UCSD-AML1 (cell line): ENCODE data around the gene CSNK1G1.
A peak's percentile ranks its signal among the peaks of the same experiment; 100 is the strongest.

Experiments used
- DNase-seq: peaks from one replicate; lab custom pipeline; 2025; ENCODE audit not compliant: unreplicated experiment; lab: John Stamatoyannopoulos, UW

Gene CSNK1G1

DNA sequence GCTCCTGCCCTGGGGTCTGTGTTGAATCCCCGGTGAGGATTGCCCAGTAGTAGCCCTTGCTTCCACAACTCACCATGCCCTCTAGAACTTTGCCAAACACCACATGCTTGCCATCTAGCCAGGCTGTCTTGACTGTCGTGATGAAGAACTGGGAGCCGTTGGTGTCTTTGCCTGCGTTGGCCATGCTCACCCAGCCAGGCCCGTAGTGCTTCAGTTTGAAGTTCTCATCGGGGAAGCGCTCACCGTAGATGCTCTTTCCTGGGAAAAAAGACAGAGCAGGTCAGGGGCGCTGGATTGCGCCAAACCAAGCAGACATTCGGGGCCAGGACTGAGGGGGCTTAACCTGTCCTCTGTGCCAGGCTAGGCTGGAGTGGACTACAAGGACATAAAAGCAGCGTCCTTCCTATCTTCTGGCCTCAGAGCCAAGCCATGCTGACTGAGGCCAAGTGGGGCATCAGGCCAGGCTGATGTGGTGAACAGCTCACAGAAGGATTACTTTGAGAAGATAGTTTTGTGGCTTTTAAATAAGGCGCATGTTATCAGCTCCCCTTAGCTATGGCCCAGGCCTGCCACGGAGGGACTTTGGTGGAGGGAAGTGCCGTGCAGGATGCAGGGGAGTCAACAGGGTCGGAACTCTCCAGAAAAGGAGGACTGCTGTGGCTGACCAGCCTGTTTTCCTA lies 199.2 kb downstream of the CSNK1G1 start:
- no peak for DNase-seq

DNA sequence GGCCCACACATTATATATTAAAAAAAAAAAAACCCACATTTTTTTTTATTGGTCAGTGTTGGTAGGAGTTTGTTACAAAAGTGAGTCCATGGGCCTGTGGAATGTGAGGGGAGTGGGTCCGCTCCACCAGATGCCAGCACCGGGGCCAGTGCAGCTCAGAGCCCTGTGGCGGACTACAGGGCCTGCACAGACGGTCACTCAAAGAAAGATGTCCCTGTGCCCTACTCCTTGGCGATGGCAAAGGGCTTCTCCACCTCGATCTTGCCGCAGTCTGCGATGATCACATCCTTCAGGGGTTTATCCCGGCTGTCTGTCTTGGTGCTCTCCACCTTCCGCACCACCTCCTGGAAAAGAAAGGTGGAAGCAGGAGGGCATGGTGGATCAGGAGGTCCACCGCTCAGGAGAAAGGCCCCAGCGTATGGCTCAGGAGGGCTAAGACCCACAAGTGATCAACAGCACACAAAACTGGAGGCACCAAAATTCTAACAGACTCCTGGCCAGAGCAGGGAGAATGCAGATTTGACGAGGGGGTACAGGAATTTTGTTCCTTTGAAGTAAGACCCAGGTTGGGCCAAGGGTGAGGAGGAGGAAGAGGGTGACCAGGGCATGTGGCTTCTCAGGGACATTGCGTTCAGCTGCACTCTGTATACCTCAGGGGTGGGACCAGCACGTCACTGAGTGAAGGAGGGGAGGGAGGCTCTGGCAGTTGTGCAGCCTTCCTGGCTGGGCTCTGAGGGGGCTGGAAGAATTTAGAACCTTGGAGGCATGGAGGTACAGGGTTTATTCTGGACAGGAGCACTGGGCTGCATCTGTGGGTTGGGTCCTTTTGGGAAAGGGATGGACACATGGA lies 199.9 kb downstream of the CSNK1G1 start:
- no peak for DNase-seq

DNA sequence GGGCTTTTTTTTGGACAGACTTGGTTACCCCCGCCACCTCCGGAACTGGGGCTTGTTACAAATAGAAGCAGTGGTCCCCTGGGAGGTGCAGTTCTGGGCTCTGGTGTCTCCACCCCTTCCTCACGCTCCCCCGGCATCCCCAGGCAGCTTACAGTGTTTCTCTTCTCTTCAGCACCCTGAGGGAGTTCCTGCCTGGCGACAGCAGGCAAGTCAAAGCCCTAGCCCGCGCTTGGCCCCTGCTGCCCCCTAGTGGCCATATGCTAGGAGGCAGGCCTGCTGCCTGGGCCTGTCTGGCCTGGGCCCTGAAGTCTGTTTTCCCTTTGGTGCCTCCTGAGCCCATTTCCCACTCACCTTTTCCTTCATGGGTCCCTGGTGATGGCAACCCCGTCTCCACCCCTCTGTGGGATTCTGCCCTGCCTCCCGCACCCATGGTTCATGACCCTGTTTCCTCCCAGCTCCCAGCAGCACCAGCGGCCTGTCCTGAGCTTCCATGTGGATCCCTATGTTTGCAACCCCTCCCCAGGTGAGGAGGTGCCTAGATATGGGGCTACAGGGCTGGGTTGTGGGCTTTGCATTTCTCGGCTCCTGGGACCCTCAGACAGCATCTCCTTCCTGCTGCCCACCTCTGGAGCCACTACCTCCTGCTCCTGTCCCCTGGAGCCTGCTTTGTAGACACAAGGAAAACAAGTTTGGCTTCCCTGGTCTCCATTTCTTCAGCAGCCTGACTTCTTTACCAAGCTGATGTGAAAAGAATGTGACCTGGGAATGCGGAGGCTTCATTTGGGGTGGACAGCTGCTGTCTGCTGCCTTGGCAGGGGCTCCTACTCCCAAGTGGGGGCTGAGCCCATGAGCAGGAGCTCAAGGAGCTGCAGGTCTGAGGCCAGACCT lies 202.2 kb downstream of the CSNK1G1 start:
- peak; percentile 89 for DNase-seq

DNA sequence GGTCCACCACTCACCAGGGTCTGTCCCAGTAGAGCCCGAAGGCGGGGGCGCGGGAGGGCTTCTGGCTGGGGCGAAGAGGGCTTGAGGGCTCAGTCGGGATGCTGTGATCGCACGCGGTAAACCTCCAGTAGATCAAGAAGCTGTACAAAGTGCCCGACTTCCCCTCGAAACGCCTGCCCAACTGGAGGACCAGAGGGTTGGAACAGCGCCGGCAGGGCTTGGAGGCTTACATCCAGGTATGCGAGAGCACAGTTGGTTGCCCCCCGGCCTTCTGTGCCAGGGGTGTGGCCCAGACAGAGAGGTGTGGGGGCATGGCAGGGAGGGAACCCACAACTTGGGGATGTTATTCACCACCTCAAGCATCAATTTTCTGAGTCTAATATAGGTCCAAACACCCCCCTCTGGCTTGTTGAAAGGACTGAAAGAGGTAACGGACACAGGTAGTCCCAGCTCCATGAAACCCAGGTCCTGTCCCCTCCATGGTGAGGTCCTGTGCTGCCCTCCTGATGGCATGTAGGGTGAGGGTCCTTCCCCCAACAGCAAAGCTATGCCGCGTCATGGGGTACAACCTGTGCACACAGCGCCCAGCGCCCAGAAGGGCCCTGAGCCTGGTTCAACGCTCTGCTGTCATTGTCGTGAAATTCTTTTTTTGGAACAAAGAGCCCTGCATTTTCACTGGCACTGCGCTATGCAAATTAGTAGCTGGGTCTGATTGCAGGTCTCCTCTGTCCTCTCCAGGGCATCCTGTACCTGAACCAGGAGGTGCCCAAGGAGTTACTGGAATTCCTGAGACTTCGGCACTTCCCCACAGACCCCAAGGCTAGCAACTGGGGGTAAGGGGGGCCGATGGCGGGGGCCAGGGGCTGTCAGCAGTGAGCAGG lies 203.2 kb downstream of the CSNK1G1 start:
- no peak for DNase-seq

DNA sequence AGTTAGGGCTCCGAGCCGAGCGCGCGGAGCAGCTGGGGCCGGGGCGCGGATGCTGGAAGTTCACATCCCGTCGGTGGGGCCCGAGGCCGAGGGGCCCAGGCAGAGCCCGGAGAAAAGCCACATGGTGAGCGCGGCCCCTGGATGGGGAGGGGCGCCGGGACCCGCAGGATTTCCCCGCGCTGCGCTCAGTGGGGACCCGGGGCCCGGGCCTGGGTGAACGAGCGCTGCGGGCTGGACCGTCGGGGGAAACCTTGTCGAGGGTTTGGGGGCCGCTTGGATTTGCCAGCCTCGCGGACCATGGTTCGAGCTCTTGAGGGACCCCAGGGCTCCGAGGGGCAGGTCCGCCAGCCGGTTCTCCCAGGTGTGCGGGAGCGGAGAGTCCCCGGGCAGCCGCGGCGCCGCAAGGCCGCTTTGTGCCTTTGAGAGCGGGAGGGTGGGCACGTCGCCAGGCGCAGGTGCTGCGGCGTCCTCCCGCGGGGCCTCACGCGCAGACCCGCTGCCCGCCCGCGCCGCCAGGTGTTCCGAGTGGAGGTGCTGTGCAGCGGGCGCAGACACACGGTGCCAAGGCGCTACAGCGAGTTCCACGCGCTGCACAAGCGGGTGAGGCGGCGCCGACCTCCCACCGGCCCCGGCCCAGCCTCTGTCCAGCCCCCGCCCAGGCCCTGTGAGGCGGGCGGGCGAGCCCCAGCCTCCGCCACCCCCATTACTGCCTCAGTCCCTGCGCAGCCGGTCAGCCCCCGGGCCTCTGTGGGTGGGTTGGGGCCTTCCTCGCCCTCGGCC lies 204.1 kb downstream of the CSNK1G1 start, which contains the start of gene SNX22:
SNX22 (plus strand) TSS at position 5 of the 780 bp plus-strand sequence; CDS start at position 50, 45 bp downstream.
- no peak for DNase-seq

DNA sequence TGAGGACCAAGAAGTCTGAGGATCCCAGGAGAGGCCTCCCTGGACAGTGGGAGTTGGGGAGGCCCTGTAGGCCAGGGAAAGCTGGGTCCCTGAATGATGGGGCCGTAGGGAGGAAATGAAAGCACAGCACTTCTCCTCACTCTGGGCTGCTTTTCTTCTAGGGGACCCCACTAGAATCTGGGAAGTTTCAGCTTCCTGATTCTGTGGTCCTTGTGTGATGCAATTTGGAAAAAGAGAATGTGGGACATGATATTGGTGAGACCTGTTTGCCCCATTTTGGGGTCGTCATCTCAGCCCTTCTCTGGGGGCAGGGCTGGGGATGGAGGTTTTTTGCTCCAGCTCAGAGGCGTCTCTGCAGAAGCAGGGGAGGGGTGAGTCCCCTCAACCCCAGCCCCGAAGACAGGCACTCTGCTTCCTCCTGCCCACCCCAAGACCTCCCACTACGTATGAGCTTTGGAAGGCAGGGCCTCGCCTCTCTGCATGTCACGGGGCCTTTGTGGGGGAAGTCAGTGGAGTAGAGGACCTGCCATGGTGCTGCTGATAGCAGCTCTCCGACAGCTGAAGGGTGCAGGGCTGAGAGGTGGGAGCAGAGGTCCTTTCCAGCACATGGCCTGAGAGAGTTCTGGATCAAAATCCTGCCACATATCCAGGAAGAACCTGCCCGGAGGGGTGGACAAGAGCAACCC lies 205.9 kb downstream of the CSNK1G1 start:
- no peak for DNase-seq

DNA sequence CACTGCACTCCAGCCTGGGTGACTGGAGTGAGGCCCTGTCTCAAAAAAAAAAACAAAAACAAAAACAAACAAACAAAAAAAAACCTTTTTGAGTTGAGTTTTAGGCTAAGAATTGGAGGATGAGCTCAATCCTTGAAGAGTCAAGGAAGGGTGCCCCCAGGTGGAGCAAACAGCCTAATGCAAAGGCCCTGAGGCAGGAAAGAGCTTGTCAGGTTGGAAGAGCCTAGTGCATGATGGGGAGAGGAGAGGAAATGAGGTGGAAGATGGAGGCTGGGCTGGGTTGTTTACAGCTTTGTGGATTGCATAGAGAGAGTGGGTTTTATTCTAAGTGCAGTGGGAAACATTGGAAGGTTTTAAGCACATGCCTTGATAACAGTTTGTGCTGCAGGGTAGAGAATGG lies 206.5 kb downstream of the CSNK1G1 start:
- peak; percentile 33 for DNase-seq

DNA sequence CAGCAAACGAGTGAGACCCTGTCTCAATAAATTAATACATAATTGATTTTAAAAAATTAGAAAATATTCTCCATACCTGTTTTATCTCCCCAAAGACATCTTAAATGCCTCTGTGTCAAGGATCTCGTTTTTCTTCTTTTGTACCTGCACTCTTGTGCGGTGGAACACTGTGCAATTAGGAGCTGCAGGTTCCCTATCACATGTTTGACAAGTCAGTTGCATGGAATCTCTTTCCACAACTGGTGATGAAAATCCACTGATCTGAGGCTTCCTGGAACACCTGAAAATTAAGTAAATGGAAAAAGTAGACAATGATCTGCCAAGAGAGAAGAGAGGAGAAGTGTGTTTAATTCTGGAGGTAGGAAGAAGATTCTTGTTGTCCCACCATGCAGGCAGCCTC lies 207.4 kb downstream of the CSNK1G1 start:
- DNase-seq, result no peak

DNA sequence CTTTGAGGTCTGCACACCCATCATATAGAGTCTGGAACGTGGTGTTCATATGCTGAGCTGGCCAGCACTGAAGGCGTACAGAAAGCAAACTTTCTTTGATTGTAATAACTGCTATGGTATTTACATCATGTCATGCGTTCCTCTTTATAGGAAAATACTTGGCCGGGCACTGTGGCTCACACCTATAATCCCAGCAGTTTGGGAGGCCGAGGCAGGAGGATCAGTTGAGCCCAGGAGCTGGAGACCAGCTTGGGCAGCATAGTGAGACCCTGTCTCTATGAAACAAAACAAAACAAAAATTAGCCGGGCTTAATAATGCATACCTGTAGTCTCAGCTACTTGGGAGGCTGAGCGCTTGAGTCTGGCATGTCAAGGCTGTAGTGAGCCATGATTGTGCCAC lies 207.8 kb downstream of the CSNK1G1 start:
- no peak for DNase-seq

DNA sequence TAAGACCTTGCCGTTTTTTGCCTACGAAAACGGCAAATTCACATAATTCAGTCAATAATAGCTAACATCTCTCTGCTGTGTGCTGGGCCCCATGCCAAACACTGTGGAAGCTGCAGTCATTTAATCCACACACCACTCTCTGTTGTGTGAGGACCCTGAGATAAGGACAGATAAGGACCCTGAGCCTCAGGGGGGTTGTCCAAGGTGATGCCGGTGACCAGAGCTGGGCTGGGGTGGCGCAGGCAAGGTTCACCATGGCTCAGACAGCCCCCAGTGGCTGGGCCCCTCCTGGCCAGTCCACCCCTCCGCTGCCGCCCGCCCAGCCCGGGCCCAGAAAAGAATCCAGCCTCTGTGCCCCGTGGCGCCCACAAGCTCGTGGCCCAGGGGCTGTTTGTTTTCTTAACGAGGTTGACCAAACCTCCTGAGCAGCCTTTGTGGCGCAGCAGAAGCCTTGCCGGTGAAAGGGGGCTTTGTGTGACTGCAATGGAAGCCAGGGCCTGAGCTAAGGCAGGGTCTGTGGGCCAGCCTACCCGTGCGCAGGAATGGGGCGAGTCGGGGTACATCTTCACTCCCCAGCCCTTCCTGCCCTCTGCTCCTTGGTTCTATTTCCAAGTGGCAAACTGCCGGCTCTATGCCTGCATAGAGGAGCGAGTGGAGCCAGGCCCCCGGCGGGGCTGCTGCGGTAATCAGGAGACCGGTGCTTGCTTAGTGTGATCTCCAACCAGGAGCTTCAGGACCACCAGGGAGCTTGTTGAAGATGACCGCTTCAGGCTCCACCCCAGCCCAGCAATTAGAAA lies 208.9 kb downstream of the CSNK1G1 start:
- DNase-seq, result no peak

DNA sequence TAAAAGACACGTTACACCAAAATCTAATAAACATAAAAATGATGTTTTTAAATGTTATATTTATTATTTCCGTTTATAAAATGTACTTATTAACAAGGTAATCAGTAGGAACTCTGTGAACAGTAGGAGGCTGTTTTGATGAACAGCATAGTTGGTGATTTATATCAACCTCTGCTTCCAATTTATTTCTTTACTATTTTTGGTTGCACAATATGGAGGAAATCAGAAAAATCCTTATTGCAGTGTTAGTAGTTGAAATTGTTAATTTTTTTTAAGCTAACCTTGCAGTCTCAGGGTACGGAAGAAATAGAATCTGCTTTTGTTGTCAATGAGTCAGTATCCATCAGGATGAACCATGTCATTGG lies 209.5 kb downstream of the CSNK1G1 start:
- no peak for DNase-seq

DNA sequence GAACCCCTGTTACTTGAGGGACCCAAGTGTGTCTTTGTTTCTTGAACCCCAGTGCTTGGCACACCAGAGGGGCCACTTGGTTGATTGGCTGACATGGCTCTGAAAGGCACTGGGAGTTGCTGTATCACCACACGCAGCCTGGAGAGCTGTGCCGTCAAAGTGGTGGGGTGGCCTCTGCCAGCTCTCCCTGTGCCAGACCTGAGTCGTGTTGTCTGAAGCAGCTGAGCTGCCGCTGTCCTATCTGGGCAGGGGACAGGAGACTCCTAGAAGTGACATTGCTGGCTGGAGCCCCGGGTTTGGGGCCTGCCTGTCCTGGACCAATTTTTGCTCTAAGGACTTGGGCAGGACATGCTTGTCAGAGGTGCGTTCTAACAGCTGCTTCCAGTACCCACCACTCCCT lies 209.9 kb downstream of the CSNK1G1 start:
- no peak for DNase-seq

DNA sequence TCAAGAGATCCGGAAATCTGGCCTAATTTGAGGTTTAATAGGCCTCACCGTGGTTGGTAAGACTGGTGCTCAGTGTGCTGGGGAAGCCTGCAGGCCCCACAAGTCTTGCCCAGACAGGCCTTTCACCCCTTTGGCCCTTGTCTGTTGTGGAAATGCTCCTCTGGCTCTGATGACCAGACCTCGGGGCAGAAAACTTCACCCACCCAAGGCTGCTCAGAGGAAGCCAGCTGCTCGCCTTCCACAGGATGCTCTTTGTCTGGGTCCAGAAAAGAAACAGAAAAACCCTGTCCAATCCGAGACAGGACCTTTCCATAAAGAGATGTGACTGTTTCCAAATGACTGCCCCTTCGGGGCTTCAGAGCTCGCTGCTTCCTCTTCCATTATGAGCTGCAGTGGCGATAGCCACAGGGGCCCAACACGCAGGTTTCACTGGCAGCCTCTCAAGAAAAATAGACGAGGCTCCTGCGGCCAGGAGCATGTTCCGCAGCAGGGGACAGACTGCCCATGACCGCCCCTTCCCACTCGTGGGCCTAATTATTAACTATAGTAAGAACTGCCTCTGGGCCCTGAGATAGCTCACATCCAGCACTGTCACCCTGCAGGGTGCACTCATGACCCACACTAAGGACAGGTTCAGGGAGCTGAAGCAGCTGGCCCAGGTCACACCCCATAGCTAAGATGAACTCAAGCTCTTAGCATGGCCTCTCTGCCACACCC lies 211.2 kb downstream of the CSNK1G1 start:
- no peak for DNase-seq

DNA sequence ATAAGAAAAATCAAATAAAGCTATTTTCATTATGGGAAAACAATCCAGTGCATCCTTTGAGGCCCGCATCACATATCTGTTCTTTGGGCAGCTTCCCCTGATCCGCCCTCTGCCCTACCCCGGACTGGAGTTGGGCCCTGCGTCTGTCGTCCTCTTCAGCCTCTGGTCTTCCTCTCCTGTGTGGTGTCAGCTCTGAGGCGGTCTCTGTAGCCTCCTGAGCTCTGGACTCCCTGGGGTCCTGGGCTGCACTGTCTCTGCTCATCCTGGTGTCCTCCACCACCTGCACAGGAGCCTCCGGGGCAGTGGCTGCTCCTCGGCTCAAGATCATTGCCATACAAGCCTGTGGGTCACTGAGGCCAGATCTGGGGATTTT lies 211.8 kb downstream of the CSNK1G1 start:
- no peak for DNase-seq

DNA sequence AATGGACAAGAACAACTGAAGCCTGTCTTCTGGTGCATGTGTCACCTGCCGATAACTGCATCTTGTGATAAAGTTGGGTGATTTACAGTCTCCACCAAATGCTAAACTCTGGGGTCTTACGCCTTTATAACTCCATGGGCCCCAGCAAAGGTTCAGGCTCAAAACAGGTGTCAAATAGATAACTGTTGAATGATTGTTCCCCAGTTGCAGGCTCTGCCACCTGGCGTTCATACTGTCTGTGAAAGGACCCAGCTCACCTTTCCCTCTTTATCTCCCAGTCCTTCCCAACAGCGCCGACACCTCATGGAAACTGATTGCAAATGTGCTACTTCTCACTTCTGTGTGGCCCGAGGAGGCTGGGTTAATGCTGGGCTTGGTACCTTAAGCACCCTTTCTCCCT lies 212.7 kb downstream of the CSNK1G1 start:
- no peak for DNase-seq

DNA sequence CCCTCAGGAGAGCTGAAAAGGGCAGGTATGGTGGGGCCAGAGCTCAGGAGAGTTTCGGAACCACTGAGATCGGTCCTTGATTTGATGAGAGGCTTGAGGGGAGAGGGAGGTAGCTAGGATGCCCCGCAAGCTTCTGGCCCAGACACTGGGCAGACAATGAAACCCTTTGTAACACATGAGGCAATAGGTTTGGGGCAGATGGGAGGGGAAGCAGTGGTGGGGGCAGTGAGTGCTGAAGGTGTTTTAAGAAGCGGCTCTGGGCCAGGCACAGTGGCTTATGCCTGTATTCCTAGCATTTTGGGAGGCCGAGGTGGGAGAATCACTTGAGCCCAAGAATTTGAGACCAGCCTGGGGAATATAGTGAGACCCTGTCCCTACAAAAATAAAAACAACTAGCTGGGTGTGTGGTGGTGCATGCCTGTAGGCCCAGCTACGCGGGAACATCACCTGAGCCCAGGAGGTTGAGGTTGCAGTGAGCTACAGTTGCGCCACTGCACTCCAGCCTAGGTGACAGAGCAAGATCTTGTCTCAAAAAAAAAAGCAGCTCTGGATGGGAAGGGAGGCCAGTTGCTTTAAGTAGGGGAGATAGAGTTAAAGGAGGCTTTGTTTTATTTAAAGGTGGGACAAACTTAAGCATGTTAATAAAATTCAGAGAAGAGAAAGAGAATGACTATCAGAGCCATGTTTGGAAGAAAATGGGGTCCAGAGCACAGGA lies 214.0 kb downstream of the CSNK1G1 start:
- DNase-seq, result no peak

DNA sequence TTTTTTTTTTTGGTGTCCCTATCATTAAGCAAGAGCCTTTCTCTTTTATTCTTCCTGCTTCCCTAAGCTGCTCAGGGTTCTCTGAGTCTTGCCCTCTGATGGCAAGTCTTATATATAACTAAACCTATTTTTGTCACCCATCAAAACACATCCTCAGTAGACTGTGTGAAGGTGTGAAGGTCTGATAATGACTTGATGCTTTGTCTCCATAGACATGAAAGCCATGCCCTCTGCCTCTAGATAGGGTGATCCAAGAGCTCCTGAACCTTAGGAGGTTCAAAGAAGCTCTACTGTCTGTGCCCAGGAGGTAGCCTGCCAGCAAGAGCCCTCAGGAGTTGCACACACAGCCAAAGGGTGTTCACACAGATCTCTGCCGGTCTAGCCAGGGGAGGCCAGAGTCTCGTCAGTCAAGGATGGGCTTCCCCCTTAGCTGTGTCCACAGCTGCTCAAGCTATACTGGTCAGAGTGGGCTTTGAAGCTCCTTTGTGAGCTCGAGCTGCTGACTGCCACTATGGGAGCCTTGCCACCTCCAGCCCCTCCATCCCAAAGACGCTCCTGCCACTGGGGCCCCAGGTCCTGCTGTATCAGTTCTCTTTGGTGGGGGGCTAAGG lies 217.5 kb downstream of the CSNK1G1 start:
- no peak for DNase-seq
